CD4-positive, alpha-beta T cell (primary cell): Measurements from ENCODE around the gene LPCAT1. TPM values are rescaled to one million over a fixed set of nuclear protein-coding genes. Genes with fewer than 3 reads are reported as not detected.

Source experiments
- ATAC-seq: fragments of 200-7000 bp; cut with Tn5 transposase; one replicate; pipeline ENCODE4 v1.10.0; 2022; ENCODE audit warnings: mild to moderate bottlenecking; ENCODE audit not compliant: poor library complexity
- CTCF ChIA-PET: fragments of 350-600 bp; sonication (Branson Sonifier 250); formaldehyde crosslinking; loops from one replicate; lab custom pipeline; 2021; ENCODE audit warnings: antibody characterized with exemption, inconsistent platforms; lab: Charles Lee
- POLR2A ChIA-PET: fragments of 350-600 bp; sonication (Branson Sonifier 250); formaldehyde crosslinking; loops from one replicate; lab custom pipeline; 2021; ENCODE audit warnings: antibody characterized with exemption, inconsistent platforms; lab: Charles Lee
- DNase-seq, 14 experiments: peaks; one replicate each; pipeline ENCODE4 v3.0.0-alpha.2; 2013 to 2020; ENCODE audit warnings: mixed read lengths in 2 of 14
- H3K27ac ChIP-seq, 2 donors: one replicate each; pipeline versions ENCODE4 v1.5.1 to v1.7.0; 2013; ENCODE audit warnings: low read length in 2 of 2, low read depth in 1 of 2, mild to moderate bottlenecking in 1 of 2
- H3K27me3 ChIP-seq, 2 experiments: 1 replicate in 1 of 2; 2 replicates in 1 of 2; pipeline versions ENCODE4 v1.6.1 to v1.7.0; 2013; ENCODE audit warnings: low read length in 2 of 2, control low read depth in 1 of 2, mild to moderate bottlenecking in 1 of 2, moderate library complexity in 1 of 2; ENCODE audit not compliant: insufficient read depth in 2 of 2, control insufficient read depth in 1 of 2
- H3K36me3 ChIP-seq: one replicate; pipeline ENCODE4 v1.6.1; 2013; ENCODE audit warnings: low read length, control low read depth; ENCODE audit not compliant: insufficient read depth
- H3K4me1 ChIP-seq: one replicate; pipeline ENCODE4 v1.6.1; 2013; ENCODE audit warnings: low read length, control low read depth; ENCODE audit not compliant: insufficient read depth
- H3K4me3 ChIP-seq: one replicate; pipeline ENCODE4 v1.5.1; 2013; ENCODE audit warnings: mild to moderate bottlenecking, low read length, moderate library complexity
- H3K9me3 ChIP-seq, 2 experiments: 1 replicate in 1 of 2; 2 replicates in 1 of 2; pipeline versions ENCODE4 v1.6.1 to v1.7.0; 2013; ENCODE audit warnings: low read length in 2 of 2, mild to moderate bottlenecking in 2 of 2, control low read depth in 1 of 2, moderate library complexity in 1 of 2; ENCODE audit not compliant: control insufficient read depth in 1 of 2, insufficient read depth in 1 of 2
- H3K27ac Mint-ChIP-seq: one replicate; pipeline ENCODE4 v1.8.0; 2020; ENCODE audit warnings: mixed read lengths
- H3K27me3 Mint-ChIP-seq: one replicate; pipeline ENCODE4 v1.8.0; 2021; ENCODE audit warnings: mixed read lengths
- H3K36me3 Mint-ChIP-seq: one replicate; pipeline ENCODE4 v1.8.0; 2021; ENCODE audit warnings: low read depth, mixed read lengths
- H3K4me1 Mint-ChIP-seq: one replicate; pipeline ENCODE4 v1.8.0; 2021; ENCODE audit warnings: low read depth, mixed read lengths
- H3K4me3 Mint-ChIP-seq: one replicate; pipeline ENCODE4 v1.8.0; 2020; ENCODE audit warnings: mild to moderate bottlenecking, mixed read lengths
- H3K9me3 Mint-ChIP-seq: one replicate; pipeline ENCODE4 v1.8.0; 2020; ENCODE audit warnings: mixed read lengths
- intact Hi-C, 2 experiments: fragments of 100-400 bp; cut with DNase I in 1 of 2; cut with micrococcal nuclease in 1 of 2; formaldehyde crosslinking; loops; one replicate each; pipeline versions ENCODE4 v1.15.1 to v1.9.0; 2023 to 2025; cut with DNase I, micrococcal nuclease
- total RNA-seq, 174 experiments: library from RNA in 2 of 174; stranded (reverse) in 2 of 174; gene quantifications; one replicate each; pipeline ENCODE4 v1.2.3 and lab custom pipeline; 2021 to 2026
- TF ChIP-seq, protein P1 (sequence below): fragments of 200-600 bp; IDR thresholded peaks from one replicate; pipeline ENCODE4 v1.8.0; 2022; ENCODE audit warnings: antibody characterized with exemption, mild to moderate bottlenecking

LPCAT1 gene
- total RNA-seq, 2 experiments from 2014 or later: 20.4 to 21.2 TPM

DNA sequence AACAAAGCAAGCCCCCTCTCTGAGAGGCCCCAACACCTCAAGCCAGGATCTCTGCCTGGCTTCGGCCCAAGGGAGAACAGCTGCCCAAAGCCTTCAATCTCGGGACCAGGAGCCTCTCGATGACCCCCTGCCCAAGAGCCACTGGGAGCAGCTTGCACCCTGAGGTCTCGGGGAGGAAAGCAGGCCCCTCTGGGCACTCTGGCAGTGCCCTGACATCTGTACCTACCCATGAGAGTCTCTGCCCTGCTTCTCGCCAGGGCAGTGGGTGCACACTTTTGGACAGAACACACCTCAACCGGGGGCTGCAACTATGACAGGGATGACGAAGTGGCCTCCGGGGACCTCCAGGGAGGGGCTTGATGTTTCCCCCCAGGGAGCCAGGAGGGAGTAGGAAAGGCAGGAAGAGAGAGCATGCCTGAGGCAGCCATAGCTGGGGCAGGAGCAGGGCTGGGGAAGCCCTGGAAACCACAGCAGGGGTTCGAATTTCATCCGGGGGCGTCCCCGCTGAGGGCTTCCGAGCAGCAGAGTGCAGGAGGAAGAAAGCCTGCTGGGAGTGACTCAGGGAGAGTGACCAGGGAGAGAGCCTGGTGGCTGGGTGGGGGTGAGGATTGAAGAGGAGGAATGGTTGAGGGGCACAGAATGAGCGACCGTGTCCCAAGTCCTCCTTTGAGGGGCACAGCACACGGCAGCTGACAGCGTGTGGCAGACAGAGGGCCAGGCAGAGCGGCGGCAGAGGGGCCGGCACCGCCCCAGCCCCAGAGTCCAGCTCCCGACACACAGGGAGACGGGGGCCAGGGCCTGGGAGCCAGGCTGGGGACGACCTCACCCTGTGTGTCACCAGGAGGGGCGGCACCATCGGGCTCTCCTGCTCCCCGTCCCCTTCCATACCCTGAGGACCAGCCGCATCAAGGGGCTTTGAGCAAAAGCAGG lies 1.8 kb downstream of the LPCAT1 start:
- H3K27ac ChIP-seq: no peak overlapping the region
- DNase-seq: peak in 2 of 14 experiments; percentile 24 to 30

DNA sequence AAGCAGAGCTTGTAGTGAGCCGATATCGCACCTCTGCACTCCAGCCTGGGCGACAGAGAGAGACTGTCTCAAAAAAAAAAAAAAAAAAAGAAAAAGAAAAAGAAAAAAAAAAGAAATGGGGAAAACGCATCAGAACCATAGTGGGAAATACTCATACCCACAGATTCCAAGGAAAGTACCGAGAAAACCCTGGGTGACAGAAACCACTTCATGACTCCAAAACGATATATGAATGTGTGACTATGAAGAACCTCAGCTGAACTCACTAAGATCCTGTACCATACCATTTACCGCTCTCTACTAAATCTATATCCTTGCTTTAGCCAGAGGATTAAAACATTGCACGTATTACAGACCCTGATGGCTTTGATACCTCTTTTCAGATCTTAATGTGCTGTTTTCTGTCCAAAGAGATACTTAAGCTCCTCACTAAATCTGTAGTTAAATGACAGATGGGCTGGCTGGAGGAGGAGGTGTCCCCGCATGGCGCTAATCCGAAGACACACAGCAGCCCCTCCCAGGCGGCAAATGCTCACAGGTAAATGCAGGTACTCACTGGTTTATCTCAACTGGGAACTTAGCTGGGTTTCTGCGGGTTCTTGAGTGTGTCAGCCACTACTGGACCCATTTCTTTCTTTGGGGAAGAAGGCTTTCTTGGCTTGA lies 2.8 kb downstream of the LPCAT1 start:
- TF ChIP-seq, protein P1, sequence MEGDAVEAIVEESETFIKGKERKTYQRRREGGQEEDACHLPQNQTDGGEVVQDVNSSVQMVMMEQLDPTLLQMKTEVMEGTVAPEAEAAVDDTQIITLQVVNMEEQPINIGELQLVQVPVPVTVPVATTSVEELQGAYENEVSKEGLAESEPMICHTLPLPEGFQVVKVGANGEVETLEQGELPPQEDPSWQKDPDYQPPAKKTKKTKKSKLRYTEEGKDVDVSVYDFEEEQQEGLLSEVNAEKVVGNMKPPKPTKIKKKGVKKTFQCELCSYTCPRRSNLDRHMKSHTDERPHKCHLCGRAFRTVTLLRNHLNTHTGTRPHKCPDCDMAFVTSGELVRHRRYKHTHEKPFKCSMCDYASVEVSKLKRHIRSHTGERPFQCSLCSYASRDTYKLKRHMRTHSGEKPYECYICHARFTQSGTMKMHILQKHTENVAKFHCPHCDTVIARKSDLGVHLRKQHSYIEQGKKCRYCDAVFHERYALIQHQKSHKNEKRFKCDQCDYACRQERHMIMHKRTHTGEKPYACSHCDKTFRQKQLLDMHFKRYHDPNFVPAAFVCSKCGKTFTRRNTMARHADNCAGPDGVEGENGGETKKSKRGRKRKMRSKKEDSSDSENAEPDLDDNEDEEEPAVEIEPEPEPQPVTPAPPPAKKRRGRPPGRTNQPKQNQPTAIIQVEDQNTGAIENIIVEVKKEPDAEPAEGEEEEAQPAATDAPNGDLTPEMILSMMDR: no peak
- Histone ChIP-seq H3K27me3 (no peaks in the 10 kb centered on the region), H3K27ac (no peak overlapping the region), H3K36me3 (peaks cover 18% of the 10 kb centered on the region), H3K9me3 (no peaks in the 10 kb centered on the region), H3K4me3 (no peak overlapping the region), H3K4me1 (peaks cover 64% of the 10 kb centered on the region)
- ChIA-PET POLR2A (interaction anchor here (0.6 kb wide), 1 partner anchor 178 kb away, joined by 4 read pairs; no protein-coding TSS in a partner anchor), CTCF (interaction anchor here (1.3 to 1.5 kb wide), 2 partner anchors 15 to 124 kb away, joined by 3 to 4 read pairs; no protein-coding TSS in a partner anchor)
- Mint-ChIP-seq H3K36me3 (peaks cover 20% of the 10 kb centered on the region), H3K4me3 (peak overlapping the region; percentile 90), H3K9me3 (no peaks in the 10 kb centered on the region), H3K27ac (no peak overlapping the region), H3K4me1 (peaks cover 26% of the 10 kb centered on the region), H3K27me3 (no peaks in the 10 kb centered on the region)
- intact Hi-C loops: loop anchor here in 1 of 2 experiments (5.0 kb wide), 4 partner anchors 134 to 419 kb away; partner anchors contain the start of gene CLPTM1L
- DNase-seq (no peak), ATAC-seq (no peak)

More for the DNA sequence above, 1.8 kb downstream of the LPCAT1 start:
- Mint-ChIP-seq H3K9me3 (no peaks in the 10 kb centered on the region), H3K27me3 (no peaks in the 10 kb centered on the region), H3K4me1 (peaks cover 26% of the 10 kb centered on the region), H3K27ac (peak overlapping the region; percentile 51), H3K36me3 (peaks cover 20% of the 10 kb centered on the region), H3K4me3 (peak overlapping the region; percentile 90)
- no peaks in the 10 kb centered on the region for H3K9me3 ChIP-seq
- peaks cover 14% of the 10 kb centered on the region for H3K36me3 ChIP-seq
- no peak for ATAC-seq
- peaks cover 54% of the 10 kb centered on the region for H3K4me1 ChIP-seq
- TF ChIP-seq, protein P1: no peak
- CTCF ChIA-PET: interaction anchor here (1.3 to 1.5 kb wide), 2 partner anchors 14 to 123 kb away, joined by 3 to 4 read pairs; no protein-coding TSS in a partner anchor
- peak overlapping the region; percentile 56 for H3K4me3 ChIP-seq
- POLR2A ChIA-PET: interaction anchor here (0.6 to 1.9 kb wide), 3 partner anchors 14 to 179 kb away, joined by 3 to 5 read pairs (median 4); no protein-coding TSS in a partner anchor
- intact Hi-C loops: loop anchor here in 1 of 2 experiments (5.0 kb wide), 4 partner anchors 135 to 420 kb away; partner anchors contain the start of gene CLPTM1L
- no peaks in the 10 kb centered on the region for H3K27me3 ChIP-seq

DNA sequence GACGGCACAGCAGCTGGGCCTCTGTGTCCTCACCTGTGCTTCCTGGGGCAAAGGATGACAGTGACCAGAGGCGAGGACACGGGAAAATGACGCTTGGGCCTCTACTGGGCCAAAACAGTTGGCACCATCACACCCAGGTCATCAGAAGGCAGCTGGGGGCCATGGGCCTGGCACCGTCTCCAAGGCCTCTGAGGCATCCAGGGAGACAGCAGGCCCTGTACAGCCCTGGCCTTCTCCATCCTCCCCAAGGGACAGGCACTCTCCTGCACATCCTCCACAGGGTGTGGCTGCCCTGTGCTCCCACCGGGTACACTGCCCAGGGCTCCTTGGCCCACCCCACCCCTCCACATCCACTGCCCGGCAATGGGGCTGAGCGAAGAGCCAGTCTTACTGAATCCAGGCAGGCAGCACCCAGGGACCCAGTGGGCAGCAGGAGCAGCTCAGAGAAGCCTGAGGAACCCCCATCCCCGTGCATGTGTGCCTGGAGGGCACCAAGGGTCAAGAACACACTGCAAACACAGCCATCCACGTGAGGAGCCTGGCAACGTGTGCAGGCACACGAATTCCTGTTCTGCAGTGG lies 4.0 kb downstream of the LPCAT1 start:
- H3K36me3 ChIP-seq: peaks cover 19% of the 10 kb centered on the region
- intact Hi-C loops: loop anchor here in 1 of 2 experiments (5.0 kb wide), 4 partner anchors 132 to 417 kb away; partner anchors contain the start of gene CLPTM1L
- ATAC-seq: no peak
- H3K27me3 ChIP-seq: no peaks in the 10 kb centered on the region
- peak in 2 of 14 experiments; percentile 8 to 26 for DNase-seq
- TF ChIP-seq, protein P1: no peak
- peaks cover 20% of the 10 kb centered on the region for H3K36me3 Mint-ChIP-seq
- no peaks in the 10 kb centered on the region for H3K9me3 Mint-ChIP-seq
- ChIA-PET POLR2A (no interaction called here), CTCF (no interaction called here)
- H3K27ac Mint-ChIP-seq: no peak overlapping the region
- no peak overlapping the region for H3K27ac ChIP-seq
- H3K4me3 Mint-ChIP-seq: no peak overlapping the region
- H3K27me3 Mint-ChIP-seq: no peaks in the 10 kb centered on the region
- H3K4me1 Mint-ChIP-seq: peaks cover 26% of the 10 kb centered on the region
- H3K9me3 ChIP-seq: no peaks in the 10 kb centered on the region
- peaks cover 70% of the 10 kb centered on the region for H3K4me1 ChIP-seq
- no peak overlapping the region for H3K4me3 ChIP-seq
